AG10803 (cell line): ENCODE measurements around the gene C2.
A peak's percentile ranks its signal among the peaks of the same experiment; 100 is the strongest.

Experiments used
- DNase-seq: peaks from one replicate; pipeline ENCODE4 v3.0.0; 2010; ENCODE audit warnings: low read depth
- H3K4me3 ChIP-seq: 2 replicates; pipeline ENCODE4 v1.5.1; 2011; ENCODE audit warnings: mild to moderate bottlenecking, low read length, control low read depth
- TF ChIP-seq, protein P1 (sequence below): conservative IDR thresholded peaks from 2 replicates; pipeline ENCODE4 v1.5.1; 2011; ENCODE audit warnings: mild to moderate bottlenecking, low read length, control low read depth, inconsistent platforms

Gene C2

DNA sequence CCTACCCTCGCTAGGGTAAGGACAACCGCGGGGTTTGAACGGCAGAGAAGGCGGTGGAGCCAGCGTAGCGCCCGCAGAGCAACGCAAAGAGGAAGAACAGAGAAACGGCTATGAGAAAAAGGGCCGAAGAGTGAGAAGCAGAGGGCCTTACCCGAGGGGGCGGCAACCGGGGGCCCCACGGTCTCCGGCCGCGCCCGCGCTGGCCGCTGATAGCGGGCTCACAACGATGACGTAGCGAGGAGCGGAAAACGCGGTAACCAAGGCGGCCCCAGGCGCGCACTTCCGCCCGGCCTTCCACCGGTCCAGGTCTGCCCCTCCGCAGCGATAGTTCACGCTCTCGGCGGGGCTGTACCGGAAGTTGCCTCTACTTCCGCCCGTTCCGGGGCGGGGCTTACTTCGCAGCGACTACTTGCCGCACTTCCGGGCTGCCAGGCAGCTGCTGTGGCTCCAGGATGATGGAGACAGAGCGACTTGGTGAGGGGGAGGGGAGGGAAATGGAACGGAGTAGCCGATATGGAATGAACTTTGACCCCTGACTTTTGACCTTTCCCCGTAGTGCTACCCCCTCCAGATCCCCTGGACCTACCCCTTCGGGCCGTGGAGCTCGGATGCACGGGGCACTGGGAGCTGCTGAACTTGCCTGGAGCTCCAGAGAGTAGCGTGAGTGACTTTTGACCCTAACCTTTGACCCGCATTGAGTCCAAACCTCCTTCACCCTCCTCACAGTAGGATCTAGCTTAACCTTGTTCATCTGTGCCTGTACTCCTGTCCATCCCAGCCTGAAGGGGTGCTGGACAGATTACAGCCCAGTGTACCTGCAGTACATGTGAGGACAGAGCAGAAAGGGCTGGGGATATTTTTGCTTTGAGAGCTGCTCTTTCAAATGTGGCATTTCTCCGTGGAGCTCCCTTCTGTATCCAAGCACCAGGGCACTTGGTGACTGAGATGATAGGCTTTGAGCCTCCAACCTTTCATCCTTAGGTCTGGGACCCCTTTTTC, 31.5 kb downstream of the C2 start, which contains the start of the genes NELFE and SKIC2:
NELFE (minus strand) TSS at position 231 of the 999 bp plus-strand sequence. CDS start 525 bp downstream, outside the sequence.
SKIC2 (plus strand) TSS at position 435 of the 999 bp plus-strand sequence; CDS start at position 453, 18 bp downstream.
- TF ChIP-seq, protein P1, sequence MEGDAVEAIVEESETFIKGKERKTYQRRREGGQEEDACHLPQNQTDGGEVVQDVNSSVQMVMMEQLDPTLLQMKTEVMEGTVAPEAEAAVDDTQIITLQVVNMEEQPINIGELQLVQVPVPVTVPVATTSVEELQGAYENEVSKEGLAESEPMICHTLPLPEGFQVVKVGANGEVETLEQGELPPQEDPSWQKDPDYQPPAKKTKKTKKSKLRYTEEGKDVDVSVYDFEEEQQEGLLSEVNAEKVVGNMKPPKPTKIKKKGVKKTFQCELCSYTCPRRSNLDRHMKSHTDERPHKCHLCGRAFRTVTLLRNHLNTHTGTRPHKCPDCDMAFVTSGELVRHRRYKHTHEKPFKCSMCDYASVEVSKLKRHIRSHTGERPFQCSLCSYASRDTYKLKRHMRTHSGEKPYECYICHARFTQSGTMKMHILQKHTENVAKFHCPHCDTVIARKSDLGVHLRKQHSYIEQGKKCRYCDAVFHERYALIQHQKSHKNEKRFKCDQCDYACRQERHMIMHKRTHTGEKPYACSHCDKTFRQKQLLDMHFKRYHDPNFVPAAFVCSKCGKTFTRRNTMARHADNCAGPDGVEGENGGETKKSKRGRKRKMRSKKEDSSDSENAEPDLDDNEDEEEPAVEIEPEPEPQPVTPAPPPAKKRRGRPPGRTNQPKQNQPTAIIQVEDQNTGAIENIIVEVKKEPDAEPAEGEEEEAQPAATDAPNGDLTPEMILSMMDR: no peak
- peak; percentile 98 for DNase-seq
- peak within 1 kb of the TSS; percentile 100 for H3K4me3 ChIP-seq

DNA sequence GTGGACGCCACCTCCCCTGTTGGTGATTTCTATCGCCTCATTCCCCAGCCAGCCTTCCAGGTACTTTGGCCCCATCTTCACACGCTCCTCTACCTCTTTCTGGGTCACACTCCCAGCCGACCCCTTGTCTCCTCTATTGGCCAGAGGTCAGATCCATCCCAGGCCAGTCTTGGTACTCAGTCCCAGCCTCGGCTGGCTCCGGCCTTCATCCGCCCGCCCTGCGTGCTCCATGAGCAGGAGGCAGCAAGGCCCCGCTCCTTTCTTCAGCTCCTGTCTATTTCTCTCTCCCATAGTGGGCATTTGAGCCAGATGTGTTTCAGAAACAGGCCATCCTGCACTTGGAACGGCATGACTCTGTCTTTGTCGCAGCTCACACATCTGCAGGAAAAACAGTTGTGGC, 34.1 kb downstream of the C2 start:
- DNase-seq: no peak
- H3K4me3 ChIP-seq: no peak overlapping the region
- TF ChIP-seq, protein P1: no peak

DNA sequence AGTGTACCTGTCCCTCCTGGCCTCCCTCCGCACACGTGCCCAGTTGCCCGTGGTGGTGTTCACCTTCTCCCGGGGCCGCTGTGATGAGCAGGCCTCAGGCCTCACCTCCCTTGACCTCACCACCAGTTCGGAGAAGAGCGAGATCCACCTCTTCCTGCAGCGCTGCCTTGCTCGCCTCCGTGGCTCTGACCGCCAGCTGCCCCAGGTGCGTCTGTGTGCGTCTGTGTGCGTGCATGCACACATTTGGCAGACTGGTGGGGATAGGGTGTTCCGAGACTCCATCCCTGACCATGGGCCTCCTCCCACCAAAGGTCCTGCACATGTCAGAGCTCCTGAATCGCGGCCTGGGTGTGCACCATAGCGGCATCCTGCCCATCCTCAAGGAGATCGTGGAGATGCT, 36.4 kb downstream of the C2 start:
- DNase-seq: no peak
- TF ChIP-seq, protein P1: no peak
- no peak overlapping the region for H3K4me3 ChIP-seq

DNA sequence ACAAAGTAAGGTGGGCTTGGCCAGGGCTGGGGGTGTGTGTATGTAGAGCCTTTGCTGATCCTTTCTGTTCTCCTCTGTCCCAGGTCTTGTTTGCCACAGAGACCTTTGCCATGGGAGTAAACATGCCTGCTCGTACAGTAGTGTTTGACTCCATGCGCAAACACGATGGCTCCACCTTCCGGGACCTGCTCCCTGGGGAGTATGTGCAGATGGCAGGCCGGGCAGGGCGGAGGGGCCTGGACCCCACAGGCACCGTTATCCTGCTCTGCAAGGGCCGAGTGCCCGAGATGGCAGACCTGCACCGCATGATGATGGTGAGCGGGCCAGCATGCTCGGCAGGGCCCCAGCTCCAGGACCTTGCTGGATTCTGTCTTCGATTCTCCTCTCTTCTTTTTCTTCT, 38.2 kb downstream of the C2 start:
- no peak for DNase-seq
- H3K4me3 ChIP-seq: no peak overlapping the region
- TF ChIP-seq, protein P1: no peak

DNA sequence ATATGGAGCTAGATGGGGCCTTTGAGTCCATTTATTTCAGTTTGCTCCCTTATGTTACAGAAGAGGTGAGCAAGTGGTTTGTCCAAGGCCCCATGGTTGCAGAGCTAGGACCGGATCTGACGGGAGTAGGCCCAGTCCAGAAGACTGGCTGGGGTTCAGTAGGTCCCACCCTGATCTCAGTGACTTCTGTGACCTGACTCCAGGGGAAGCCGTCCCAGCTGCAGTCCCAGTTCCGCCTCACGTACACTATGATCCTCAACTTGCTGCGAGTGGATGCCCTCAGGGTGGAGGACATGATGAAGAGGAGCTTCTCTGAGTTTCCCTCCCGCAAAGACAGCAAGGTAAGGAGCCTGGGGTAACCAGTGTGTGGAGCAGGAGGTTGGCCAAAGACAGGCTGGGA, 39.0 kb downstream of the C2 start:
- no peak for DNase-seq
- H3K4me3 ChIP-seq: no peak overlapping the region
- TF ChIP-seq, protein P1: no peak

DNA sequence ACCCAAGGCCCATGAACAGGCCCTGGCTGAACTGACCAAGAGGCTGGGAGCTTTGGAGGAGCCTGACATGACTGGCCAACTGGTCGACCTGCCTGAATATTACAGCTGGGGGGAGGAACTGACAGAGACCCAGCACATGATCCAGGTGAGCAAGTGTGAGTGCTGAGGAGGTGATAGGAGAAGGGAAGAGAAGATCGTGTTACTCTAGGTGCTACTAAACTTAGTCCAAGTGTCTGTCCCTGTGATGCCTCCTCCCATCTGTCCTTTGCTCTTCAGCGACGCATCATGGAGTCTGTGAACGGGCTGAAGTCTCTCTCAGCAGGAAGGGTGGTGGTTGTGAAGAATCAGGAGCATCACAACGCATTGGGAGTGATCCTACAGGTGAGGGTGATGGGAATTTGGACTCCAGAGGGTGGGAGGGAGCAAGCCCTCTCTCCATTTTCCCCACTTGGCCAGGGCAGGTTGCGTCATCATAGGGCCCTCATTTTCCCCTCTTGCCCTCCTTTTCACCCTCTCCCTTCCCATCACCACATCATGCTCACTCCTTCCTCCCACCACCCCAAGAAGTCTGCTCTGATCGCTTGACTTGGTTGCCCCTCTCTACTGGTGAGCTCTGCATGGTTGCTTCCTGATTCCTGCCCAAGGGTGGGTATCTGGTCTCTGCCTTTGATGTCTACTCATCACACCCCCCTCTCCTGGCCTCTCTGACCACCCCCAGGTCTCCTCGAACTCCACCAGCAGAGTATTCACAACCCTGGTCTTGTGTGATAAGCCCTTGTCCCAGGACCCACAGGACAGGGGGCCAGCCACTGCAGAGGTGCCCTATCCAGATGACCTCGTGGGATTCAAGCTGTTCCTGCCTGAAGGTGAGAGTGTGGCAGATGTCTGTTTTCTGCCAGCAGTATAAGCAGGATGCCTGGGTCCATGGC, 39.7 kb downstream of the C2 start:
- no peak overlapping the region for H3K4me3 ChIP-seq
- DNase-seq: no peak
- TF ChIP-seq, protein P1: no peak
